Psoas muscle (tissue), 8 donors: ENCODE results near the gene GNG7. TPM values are rescaled to one million over a fixed set of nuclear protein-coding genes. Genes with fewer than 3 reads are reported as not detected.
"Not testable (repeated sequence)": the region's sequence is repeated elsewhere in the genome, so short reads cannot be mapped to it uniquely, and the experiment has no call there.

Source experiments
- ATAC-seq, 4 donors: fragments of 200-7000 bp; cut with Tn5 transposase; one replicate each; pipeline ENCODE4 v1.9.1; 2020; ENCODE audit warnings: moderate library complexity in 3 of 4, mild to moderate bottlenecking in 2 of 4
- DNase-seq, 2 donors: peaks; one replicate each; pipeline ENCODE4 v3.0.0-alpha.2; 2020
- H3K27ac ChIP-seq: fragments of 200-600 bp; one replicate; pipeline ENCODE4 v1.8.0; 2022
- H3K27me3 ChIP-seq, 3 donors: fragments of 200-600 bp in 1 of 3; one replicate each; pipeline versions ENCODE4 v1.6.1 to v1.8.0; 2013 to 2022; ENCODE audit warnings: low read length in 2 of 3, mild to moderate bottlenecking in 2 of 3, moderate library complexity in 1 of 3; ENCODE audit not compliant: insufficient read depth in 3 of 3
- H3K36me3 ChIP-seq, 2 donors: fragments of 200-600 bp in 1 of 2; one replicate each; pipeline versions ENCODE4 v1.6.1 to v1.8.0; 2013 to 2022; ENCODE audit warnings: low read depth in 1 of 2, mild to moderate bottlenecking in 1 of 2, moderate library complexity in 1 of 2; ENCODE audit not compliant: insufficient read depth in 1 of 2
- H3K4me1 ChIP-seq: fragments of 200-600 bp; one replicate; pipeline ENCODE4 v1.8.0; 2022
- H3K4me3 ChIP-seq: fragments of 200-600 bp; one replicate; pipeline ENCODE4 v1.8.0; 2022; ENCODE audit warnings: mild to moderate bottlenecking
- H3K9me3 ChIP-seq: fragments of 200-600 bp; one replicate; pipeline ENCODE4 v1.8.0; 2022
- CTCF ChIP-seq: fragments of 200-600 bp; IDR thresholded peaks from one replicate; pipeline ENCODE4 v1.8.0; 2022; ENCODE audit warnings: antibody characterized with exemption
- WGBS, 3 donors: extraction: QIAGEN DNeasy Blood & Tissue Kit; methylation state at CpG; one replicate each; pipeline versions ENCODE4 v1.1.6 to v1.1.7; 2013; 5-methylcytosine and 5-hydroxymethylcytosine counted together
- intact Hi-C, 2 donors: fragments of 100-400 bp; cut with DNase I; formaldehyde crosslinking; loops; one replicate each; pipeline versions ENCODE4 v1.11.0 to v1.14.2; 2022
- polyA plus RNA-seq, 3 donors: library from polyadenylated mRNA; stranded (reverse); fragments of 200-250 nt; gene quantifications; one replicate each; pipeline ENCODE4 v1.2.3, GENCODE V29; 2013
- total RNA-seq, 4 donors: library from RNA; stranded (reverse); fragmentation: NEBNext Ultra II Directional in 2 of 4; extraction: Animal tissue kit (Norgen Biotek cat#: 25700) in 2 of 4; gene quantifications; one replicate each; pipeline versions ENCODE4 v1.2.1 to v1.2.4, GENCODE V29; 2021 to 2023
- donor health status: healthy with polysubstance abuse.
- donor health status: DM: no; HTN: no; CAD: no; lungs with moderate emphysema.
- donor health status: Bipolar disorder and iron deficiency.
- donor health status: healthy.
- donor health status: DM: yes; HTN: yes; CAD: no.
- donor health status: DM: no; HTN: no; CAD: no.
- donor health status: DM: no; HTN: no; CAD: no.
- donor health status: DM: yes; HTN: yes; CAD: no.

The GNG7 gene
- total and polyA plus RNA-seq, 7 donors, result 0.48 to 5.4 (median 1.2) TPM

DNA sequence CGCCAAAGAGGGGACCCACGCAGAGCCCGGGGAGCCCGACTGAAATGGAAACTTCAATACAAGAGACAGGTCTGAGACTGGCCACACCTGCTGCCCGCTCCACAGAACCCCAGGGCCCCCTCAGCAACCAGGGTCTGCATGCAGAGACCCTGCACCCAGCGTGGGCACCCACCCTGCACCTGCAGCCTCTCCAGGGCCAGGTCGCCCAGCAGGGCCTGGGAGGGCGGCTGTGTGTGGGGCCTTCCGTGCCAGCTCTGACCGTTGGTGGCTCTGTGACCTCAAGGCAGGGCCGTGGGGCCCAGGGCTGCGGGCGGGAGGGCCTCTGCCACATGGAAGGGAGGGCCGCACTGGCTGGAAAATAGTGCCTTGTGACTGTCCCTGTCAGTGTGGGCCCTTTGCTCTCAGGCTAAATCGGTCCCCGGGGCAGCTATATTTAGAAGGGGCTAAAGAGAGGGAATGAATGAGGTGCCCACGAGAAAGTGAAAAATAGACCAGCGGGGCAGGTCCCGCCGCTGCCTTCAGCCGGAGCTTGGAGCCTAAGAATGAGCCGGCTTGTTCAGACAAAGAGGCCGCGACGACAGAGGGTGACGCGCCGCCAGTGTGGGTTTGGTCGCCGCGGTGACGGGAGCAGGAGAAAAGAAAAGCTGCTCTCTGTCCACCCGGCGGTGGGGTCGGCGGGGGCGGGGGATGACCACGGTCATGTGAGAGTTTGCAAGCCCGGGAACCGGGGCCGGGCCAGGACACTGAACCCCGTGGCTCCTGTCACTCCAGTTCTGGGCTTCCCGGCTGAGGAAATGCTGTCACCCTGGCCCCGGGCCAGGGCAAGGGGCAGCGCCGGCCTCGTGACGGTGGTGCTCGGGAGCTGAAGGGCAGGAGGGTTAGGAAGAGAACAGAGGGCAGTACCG is 156.1 kb downstream of the GNG7 start:
- intact Hi-C loops, result loop anchor here in 1 of 2 donors (5.0 kb wide), 1 partner anchor 69 kb away; the partner anchor contains the start of gene GADD45B
- no peaks in the 10 kb centered on the region for H3K9me3 ChIP-seq
- ATAC-seq (peak; percentile 27 to 78 (median 70)), DNase-seq (peak; percentile 80 to 89)
- WGBS, 3 donors, result 25 to 26% (median 25%) methylated on average over 48 to 50 of the region's 50 CpGs
- peak overlapping the region; percentile 45 for H3K4me3 ChIP-seq
- no peak for TF ChIP-seq CTCF
- H3K4me1 ChIP-seq, result peaks cover 64% of the 10 kb centered on the region
- H3K36me3 ChIP-seq, result no peaks in the 10 kb centered on the region
- peak overlapping the region; percentile 89 for H3K27ac ChIP-seq
- H3K27me3 ChIP-seq, result no peaks in the 10 kb centered on the region

- ATAC-seq, H3K27me3 ChIP-seq, H3K36me3 ChIP-seq, H3K9me3 ChIP-seq, DNase-seq, H3K4me3 ChIP-seq: not testable (repeated sequence)
- intact Hi-C loops, result loop anchor here in 1 of 2 donors (5.0 kb wide), 1 partner anchor 68 kb away; the partner anchor contains the start of gene GADD45B
- peaks cover 62% of the 10 kb centered on the region for H3K4me1 ChIP-seq
- H3K27ac ChIP-seq, result peak overlapping the region; percentile 90
- WGBS, 3 donors, result 87 to 93% (median 91%) methylated on average over 20 of the region's 20 CpGs
These were observed 156.9 kb downstream of the GNG7 start for GRCh38 chr19:2545416-2546127.

GRCh38 chr19:2544576-2545415 is 157.7 kb downstream of the GNG7 start:
- Histone ChIP-seq H3K9me3 (no peaks in the 10 kb centered on the region), H3K27me3 (no peaks in the 10 kb centered on the region), H3K4me3 (no peak overlapping the region), H3K36me3 (no peaks in the 10 kb centered on the region), H3K27ac (peak overlapping the region; percentile 90), H3K4me1 (peaks cover 63% of the 10 kb centered on the region)
- no peak for TF ChIP-seq CTCF
- 94 to 96% (median 95%) methylated on average over 18 of the region's 18 CpGs for WGBS, 3 donors
- intact Hi-C loops, result loop anchor here (5.0 kb wide), 4 partner anchors 33 to 67 kb away; partner anchors contain the start of gene GADD45B (in 1 of the 2)
- ATAC-seq (no peak), DNase-seq (no peak)

- TF ChIP-seq CTCF, result peak; percentile 26
- Histone ChIP-seq H3K4me1 (peaks cover 63% of the 10 kb centered on the region), H3K36me3 (no peaks in the 10 kb centered on the region), H3K27ac (peak overlapping the region; percentile 90), H3K27me3 (no peaks in the 10 kb centered on the region), H3K9me3 (no peaks in the 10 kb centered on the region), H3K4me3 (peak overlapping the region; percentile 26)
- peak; percentile 76 to 84 (median 81) for ATAC-seq
- intact Hi-C loops, result loop anchor here (5.0 kb wide), 3 partner anchors 34 to 51 kb away; no protein-coding TSS in a partner anchor
- 6 to 16% (median 8%) methylated on average over 36 of the region's 36 CpGs for WGBS, 3 donors
- DNase-seq, result peak; percentile 97
These were observed 158.7 kb downstream of the GNG7 start for GRCh38 chr19:2543463-2544442.

GRCh38 chr19:2543072-2543462 is 159.4 kb downstream of the GNG7 start:
- peak in 1 of 2 donors; percentile 53 for DNase-seq
- H3K4me3 ChIP-seq, result peak overlapping the region; percentile 24
- H3K27me3 ChIP-seq, H3K9me3 ChIP-seq, ATAC-seq, H3K36me3 ChIP-seq: not testable (repeated sequence)
- H3K4me1 ChIP-seq, result peaks cover 63% of the 10 kb centered on the region
- intact Hi-C loops, result loop anchor here (5.0 kb wide), 3 partner anchors 34 to 51 kb away; no protein-coding TSS in a partner anchor
- peak overlapping the region; percentile 90 for H3K27ac ChIP-seq
- WGBS, 3 donors, result 9 to 26% (median 24%) methylated on average over 4 of the region's 4 CpGs
